ENCODE measurements around the gene PTPRS.

DNA sequence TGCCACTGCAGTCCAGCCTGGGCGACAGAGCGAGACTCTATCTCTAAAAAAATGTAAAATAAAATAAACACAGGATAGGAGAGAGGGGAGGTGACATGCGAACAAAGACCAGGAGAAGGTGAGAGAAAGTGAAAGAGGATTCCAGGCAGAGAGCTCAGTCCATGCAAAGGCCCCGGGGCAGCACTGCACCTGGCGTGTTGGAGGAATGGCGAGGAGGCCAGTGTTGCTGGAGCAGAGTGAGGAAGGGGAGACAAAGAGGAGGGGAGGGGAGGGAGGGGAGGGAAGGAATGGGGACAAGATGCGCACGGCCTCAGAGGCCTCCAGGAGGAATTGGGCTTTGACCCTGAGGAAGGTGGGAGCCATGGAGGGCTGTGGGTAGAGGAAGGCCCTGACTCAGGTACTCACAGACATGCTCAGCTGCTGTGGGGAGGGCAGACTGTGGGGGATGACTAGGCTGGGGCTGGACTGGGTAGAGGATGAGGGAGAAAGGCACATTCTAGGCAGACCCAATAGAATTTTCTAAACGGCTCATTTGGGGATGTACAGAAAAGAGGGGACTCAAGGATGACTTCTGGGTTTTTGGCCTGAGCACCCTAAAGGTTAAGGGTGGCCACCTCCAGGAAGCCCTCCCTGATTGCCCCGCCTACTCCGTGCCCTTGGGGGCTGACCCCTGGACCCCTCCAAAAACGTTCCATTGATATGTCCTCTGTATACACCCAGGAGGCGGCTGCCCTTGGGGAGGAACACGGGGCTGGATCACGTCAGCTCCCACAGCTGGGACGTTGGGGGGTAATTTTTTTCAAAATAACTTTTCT, 43.9 kb downstream of the PTPRS start:
- TF ChIP-seq, protein P1, sequence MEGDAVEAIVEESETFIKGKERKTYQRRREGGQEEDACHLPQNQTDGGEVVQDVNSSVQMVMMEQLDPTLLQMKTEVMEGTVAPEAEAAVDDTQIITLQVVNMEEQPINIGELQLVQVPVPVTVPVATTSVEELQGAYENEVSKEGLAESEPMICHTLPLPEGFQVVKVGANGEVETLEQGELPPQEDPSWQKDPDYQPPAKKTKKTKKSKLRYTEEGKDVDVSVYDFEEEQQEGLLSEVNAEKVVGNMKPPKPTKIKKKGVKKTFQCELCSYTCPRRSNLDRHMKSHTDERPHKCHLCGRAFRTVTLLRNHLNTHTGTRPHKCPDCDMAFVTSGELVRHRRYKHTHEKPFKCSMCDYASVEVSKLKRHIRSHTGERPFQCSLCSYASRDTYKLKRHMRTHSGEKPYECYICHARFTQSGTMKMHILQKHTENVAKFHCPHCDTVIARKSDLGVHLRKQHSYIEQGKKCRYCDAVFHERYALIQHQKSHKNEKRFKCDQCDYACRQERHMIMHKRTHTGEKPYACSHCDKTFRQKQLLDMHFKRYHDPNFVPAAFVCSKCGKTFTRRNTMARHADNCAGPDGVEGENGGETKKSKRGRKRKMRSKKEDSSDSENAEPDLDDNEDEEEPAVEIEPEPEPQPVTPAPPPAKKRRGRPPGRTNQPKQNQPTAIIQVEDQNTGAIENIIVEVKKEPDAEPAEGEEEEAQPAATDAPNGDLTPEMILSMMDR (IDR thresholded peaks at IDR 0.05; ENCODE audit: insufficient read depth, low read depth, low read length): no peak
- TF ChIP-seq EZH2 (IDR thresholded peaks at IDR 0.05; ENCODE audit: insufficient read depth, low read length): no peak
